HepG2 (cell line): Measurements from ENCODE around the gene ITGA7.

ENCODE experiments used
- ARHGAP35 ChIP-seq: sonication (generic); formaldehyde crosslinking; IDR thresholded peaks from 2 replicates; pipeline ENCODE4 v1.9.0; 2022; ENCODE audit warnings: mild to moderate bottlenecking, inconsistent platforms, moderate library complexity, missing genetic modification reagents, borderline replicate concordance
- EP300 ChIP-seq, 3 experiments: sonication (generic) in 1 of 3; formaldehyde crosslinking in 1 of 3; IDR thresholded peaks; 2 replicates each; pipeline versions ENCODE4 v1.5.1 to v1.6.1; 2011 to 2020; ENCODE audit warnings: low read depth in 2 of 3, low read length in 2 of 3, borderline replicate concordance in 1 of 3, improper control_type of control experiment in 1 of 3, mild to moderate bottlenecking in 1 of 3, missing genetic modification reagents in 1 of 3, moderate library complexity in 1 of 3
- EZH2 ChIP-seq: conservative IDR thresholded peaks from 2 replicates; pipeline ENCODE4 v1.6.1; 2012; ENCODE audit warnings: mild to moderate bottlenecking, low read depth, low read length, moderate library complexity
- FOXM1 ChIP-seq: sonication (generic); formaldehyde crosslinking; IDR thresholded peaks from 2 replicates; pipeline ENCODE4 v1.5.0; 2020; ENCODE audit warnings: missing genetic modification reagents
- KDM4B ChIP-seq: sonication (generic); formaldehyde crosslinking; IDR thresholded peaks from 2 replicates; pipeline ENCODE4 v1.4.0; 2020; ENCODE audit warnings: missing genetic modification reagents
- MEF2D ChIP-seq: sonication (generic); formaldehyde crosslinking; IDR thresholded peaks from 2 replicates; pipeline ENCODE4 v1.5.1; 2020; ENCODE audit warnings: mild to moderate bottlenecking, missing genetic modification reagents
- ZNF546 ChIP-seq: sonication (generic); formaldehyde crosslinking; conservative IDR thresholded peaks from 2 replicates; pipeline ENCODE4 v1.8.1; 2023; ENCODE audit warnings: mild to moderate bottlenecking, missing genetic modification reagents
- TF ChIP-seq, protein P1 (sequence below), 2 experiments: sonication (generic) in 1 of 2; formaldehyde crosslinking in 1 of 2; IDR thresholded peaks; 2 replicates each; pipeline versions ENCODE4 v1.4.0 to v1.6.1; 2018 to 2020; ENCODE audit warnings: missing genetic modification reagents in 2 of 2, borderline replicate concordance in 1 of 2, low read depth in 1 of 2, mild to moderate bottlenecking in 1 of 2, missing biosample characterization in 1 of 2
- TF ChIP-seq, protein P2 (sequence below): sonication (generic); formaldehyde crosslinking; IDR thresholded peaks from 2 replicates; pipeline ENCODE4 v1.4.0; 2020; ENCODE audit warnings: mild to moderate bottlenecking, missing genetic modification reagents, borderline replicate concordance
- TF ChIP-seq, protein P3 (sequence below): sonication (generic); formaldehyde crosslinking; IDR thresholded peaks from 2 replicates; pipeline ENCODE4 v1.5.0; 2020; ENCODE audit warnings: mild to moderate bottlenecking, missing genetic modification reagents, moderate library complexity
- TF ChIP-seq, protein P4 (sequence below): sonication (generic); formaldehyde crosslinking; IDR thresholded peaks from 2 replicates; pipeline ENCODE4 v1.8.0; 2022; ENCODE audit warnings: mild to moderate bottlenecking, missing genetic modification reagents
- TF ChIP-seq, protein P5 (sequence below): sonication (generic); formaldehyde crosslinking; IDR thresholded peaks from 2 replicates; pipeline ENCODE4 v1.4.0; 2020; ENCODE audit warnings: missing genetic modification reagents, mild to moderate bottlenecking, borderline replicate concordance

DNA sequence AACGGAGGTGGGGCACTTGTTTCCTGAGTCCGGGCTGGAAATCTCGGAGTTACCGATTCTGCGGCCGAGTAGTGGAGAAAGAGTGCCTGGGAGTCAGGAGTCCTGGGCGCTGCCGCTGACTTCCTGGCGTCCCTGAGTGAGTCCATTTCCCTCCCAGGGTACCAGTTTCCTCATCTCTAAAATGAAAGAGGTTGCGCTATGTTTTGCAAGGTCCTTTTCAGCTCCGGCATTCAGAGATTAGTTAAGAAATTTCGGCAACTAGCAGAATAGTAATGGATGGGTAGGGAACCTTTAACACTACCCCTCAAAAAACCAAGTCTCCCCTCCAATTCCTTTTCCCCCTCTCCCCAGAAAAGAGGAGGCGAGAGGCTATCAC is 8.9 kb upstream of the ITGA7 start:
- TF ChIP-seq, protein P1, sequence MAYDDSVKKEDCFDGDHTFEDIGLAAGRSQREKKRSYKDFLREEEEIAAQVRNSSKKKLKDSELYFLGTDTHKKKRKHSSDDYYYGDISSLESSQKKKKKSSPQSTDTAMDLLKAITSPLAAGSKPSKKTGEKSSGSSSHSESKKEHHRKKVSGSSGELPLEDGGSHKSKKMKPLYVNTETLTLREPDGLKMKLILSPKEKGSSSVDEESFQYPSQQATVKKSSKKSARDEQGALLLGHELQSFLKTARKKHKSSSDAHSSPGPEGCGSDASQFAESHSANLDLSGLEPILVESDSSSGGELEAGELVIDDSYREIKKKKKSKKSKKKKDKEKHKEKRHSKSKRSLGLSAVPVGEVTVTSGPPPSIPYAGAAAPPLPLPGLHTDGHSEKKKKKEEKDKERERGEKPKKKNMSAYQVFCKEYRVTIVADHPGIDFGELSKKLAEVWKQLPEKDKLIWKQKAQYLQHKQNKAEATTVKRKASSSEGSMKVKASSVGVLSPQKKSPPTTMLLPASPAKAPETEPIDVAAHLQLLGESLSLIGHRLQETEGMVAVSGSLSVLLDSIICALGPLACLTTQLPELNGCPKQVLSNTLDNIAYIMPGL (CRISPR knock-in tag; IDR thresholded peaks at IDR 0.05; ENCODE audit: borderline replicate concordance in 1 of 2, low read depth in 1 of 2) = no peak
- no peak for TF ChIP-seq EP300 (IDR thresholded peaks at IDR 0.05; ENCODE audit: low read depth in 2 of 2, low read length in 2 of 2)
- TF ChIP-seq EP300 (CRISPR knock-in tag; IDR thresholded peaks at IDR 0.05; ENCODE audit: borderline replicate concordance) = no peak
- TF ChIP-seq, protein P2, sequence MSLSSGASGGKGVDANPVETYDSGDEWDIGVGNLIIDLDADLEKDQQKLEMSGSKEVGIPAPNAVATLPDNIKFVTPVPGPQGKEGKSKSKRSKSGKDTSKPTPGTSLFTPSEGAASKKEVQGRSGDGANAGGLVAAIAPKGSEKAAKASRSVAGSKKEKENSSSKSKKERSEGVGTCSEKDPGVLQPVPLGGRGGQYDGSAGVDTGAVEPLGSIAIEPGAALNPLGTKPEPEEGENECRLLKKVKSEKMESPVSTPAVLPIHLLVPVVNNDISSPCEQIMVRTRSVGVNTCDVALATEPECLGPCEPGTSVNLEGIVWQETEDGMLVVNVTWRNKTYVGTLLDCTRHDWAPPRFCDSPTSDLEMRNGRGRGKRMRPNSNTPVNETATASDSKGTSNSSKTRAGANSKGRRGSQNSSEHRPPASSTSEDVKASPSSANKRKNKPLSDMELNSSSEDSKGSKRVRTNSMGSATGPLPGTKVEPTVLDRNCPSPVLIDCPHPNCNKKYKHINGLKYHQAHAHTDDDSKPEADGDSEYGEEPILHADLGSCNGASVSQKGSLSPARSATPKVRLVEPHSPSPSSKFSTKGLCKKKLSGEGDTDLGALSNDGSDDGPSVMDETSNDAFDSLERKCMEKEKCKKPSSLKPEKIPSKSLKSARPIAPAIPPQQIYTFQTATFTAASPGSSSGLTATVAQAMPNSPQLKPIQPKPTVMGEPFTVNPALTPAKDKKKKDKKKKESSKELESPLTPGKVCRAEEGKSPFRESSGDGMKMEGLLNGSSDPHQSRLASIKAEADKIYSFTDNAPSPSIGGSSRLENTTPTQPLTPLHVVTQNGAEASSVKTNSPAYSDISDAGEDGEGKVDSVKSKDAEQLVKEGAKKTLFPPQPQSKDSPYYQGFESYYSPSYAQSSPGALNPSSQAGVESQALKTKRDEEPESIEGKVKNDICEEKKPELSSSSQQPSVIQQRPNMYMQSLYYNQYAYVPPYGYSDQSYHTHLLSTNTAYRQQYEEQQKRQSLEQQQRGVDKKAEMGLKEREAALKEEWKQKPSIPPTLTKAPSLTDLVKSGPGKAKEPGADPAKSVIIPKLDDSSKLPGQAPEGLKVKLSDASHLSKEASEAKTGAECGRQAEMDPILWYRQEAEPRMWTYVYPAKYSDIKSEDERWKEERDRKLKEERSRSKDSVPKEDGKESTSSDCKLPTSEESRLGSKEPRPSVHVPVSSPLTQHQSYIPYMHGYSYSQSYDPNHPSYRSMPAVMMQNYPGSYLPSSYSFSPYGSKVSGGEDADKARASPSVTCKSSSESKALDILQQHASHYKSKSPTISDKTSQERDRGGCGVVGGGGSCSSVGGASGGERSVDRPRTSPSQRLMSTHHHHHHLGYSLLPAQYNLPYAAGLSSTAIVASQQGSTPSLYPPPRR = no peak
- TF ChIP-seq, protein P3, sequence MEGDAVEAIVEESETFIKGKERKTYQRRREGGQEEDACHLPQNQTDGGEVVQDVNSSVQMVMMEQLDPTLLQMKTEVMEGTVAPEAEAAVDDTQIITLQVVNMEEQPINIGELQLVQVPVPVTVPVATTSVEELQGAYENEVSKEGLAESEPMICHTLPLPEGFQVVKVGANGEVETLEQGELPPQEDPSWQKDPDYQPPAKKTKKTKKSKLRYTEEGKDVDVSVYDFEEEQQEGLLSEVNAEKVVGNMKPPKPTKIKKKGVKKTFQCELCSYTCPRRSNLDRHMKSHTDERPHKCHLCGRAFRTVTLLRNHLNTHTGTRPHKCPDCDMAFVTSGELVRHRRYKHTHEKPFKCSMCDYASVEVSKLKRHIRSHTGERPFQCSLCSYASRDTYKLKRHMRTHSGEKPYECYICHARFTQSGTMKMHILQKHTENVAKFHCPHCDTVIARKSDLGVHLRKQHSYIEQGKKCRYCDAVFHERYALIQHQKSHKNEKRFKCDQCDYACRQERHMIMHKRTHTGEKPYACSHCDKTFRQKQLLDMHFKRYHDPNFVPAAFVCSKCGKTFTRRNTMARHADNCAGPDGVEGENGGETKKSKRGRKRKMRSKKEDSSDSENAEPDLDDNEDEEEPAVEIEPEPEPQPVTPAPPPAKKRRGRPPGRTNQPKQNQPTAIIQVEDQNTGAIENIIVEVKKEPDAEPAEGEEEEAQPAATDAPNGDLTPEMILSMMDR (CRISPR knock-in tag) = no peak
- no peak for TF ChIP-seq FOXM1 (CRISPR knock-in tag)
- TF ChIP-seq MEF2D = no peak
- TF ChIP-seq ARHGAP35 (CRISPR knock-in tag) = no peak
- TF ChIP-seq, protein P4, sequence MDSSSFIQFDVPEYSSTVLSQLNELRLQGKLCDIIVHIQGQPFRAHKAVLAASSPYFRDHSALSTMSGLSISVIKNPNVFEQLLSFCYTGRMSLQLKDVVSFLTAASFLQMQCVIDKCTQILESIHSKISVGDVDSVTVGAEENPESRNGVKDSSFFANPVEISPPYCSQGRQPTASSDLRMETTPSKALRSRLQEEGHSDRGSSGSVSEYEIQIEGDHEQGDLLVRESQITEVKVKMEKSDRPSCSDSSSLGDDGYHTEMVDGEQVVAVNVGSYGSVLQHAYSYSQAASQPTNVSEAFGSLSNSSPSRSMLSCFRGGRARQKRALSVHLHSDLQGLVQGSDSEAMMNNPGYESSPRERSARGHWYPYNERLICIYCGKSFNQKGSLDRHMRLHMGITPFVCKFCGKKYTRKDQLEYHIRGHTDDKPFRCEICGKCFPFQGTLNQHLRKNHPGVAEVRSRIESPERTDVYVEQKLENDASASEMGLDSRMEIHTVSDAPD (CRISPR knock-in tag) = no peak
- TF ChIP-seq KDM4B (CRISPR knock-in tag) = no peak
- TF ChIP-seq, protein P5, sequence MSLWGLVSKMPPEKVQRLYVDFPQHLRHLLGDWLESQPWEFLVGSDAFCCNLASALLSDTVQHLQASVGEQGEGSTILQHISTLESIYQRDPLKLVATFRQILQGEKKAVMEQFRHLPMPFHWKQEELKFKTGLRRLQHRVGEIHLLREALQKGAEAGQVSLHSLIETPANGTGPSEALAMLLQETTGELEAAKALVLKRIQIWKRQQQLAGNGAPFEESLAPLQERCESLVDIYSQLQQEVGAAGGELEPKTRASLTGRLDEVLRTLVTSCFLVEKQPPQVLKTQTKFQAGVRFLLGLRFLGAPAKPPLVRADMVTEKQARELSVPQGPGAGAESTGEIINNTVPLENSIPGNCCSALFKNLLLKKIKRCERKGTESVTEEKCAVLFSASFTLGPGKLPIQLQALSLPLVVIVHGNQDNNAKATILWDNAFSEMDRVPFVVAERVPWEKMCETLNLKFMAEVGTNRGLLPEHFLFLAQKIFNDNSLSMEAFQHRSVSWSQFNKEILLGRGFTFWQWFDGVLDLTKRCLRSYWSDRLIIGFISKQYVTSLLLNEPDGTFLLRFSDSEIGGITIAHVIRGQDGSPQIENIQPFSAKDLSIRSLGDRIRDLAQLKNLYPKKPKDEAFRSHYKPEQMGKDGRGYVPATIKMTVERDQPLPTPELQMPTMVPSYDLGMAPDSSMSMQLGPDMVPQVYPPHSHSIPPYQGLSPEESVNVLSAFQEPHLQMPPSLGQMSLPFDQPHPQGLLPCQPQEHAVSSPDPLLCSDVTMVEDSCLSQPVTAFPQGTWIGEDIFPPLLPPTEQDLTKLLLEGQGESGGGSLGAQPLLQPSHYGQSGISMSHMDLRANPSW (CRISPR knock-in tag) = no peak
- TF ChIP-seq ZNF546 (CRISPR knock-in tag) = no peak
- TF ChIP-seq EZH2 = no peak
